GM12874 (cell line): ENCODE results near the gene KCTD17.

Experiments
- TF ChIP-seq, protein P1 (sequence below): IDR thresholded peaks from 2 replicates; pipeline ENCODE4 v1.5.1; 2011; ENCODE audit warnings: low read depth, mild to moderate bottlenecking, control low read depth, low read length, moderate library complexity; ENCODE audit not compliant: insufficient read depth

Gene KCTD17

DNA sequence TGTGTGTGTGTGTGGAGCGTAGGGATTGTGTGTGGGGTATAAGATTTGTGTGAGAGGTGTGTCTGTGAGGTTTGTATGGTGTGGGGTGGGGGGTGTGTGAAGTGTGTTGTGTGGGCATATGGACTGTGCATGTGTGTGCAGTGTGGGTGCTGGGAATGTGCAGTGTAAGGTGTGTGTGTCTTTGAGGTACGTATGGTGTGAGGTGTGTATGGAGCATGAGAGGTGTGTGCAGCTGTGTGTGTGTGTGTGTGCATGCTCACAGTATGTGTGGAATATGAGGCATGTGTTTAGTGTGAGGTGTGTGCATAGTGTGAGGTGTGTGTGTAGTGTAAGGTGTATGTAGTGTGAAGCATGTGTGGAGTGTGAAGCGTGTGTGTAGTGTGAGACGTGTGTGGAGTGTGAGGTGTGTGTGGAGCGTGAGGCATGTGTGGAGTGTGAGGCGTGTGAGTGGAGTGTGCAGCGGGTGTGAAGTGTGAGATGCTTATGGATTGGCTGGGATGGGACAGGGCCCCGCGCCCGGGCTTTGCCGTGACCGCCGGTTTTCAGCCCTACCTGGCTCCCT lies 59.7 kb downstream of the KCTD17 start:
- TF ChIP-seq, protein P1, sequence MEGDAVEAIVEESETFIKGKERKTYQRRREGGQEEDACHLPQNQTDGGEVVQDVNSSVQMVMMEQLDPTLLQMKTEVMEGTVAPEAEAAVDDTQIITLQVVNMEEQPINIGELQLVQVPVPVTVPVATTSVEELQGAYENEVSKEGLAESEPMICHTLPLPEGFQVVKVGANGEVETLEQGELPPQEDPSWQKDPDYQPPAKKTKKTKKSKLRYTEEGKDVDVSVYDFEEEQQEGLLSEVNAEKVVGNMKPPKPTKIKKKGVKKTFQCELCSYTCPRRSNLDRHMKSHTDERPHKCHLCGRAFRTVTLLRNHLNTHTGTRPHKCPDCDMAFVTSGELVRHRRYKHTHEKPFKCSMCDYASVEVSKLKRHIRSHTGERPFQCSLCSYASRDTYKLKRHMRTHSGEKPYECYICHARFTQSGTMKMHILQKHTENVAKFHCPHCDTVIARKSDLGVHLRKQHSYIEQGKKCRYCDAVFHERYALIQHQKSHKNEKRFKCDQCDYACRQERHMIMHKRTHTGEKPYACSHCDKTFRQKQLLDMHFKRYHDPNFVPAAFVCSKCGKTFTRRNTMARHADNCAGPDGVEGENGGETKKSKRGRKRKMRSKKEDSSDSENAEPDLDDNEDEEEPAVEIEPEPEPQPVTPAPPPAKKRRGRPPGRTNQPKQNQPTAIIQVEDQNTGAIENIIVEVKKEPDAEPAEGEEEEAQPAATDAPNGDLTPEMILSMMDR = no peak

DNA sequence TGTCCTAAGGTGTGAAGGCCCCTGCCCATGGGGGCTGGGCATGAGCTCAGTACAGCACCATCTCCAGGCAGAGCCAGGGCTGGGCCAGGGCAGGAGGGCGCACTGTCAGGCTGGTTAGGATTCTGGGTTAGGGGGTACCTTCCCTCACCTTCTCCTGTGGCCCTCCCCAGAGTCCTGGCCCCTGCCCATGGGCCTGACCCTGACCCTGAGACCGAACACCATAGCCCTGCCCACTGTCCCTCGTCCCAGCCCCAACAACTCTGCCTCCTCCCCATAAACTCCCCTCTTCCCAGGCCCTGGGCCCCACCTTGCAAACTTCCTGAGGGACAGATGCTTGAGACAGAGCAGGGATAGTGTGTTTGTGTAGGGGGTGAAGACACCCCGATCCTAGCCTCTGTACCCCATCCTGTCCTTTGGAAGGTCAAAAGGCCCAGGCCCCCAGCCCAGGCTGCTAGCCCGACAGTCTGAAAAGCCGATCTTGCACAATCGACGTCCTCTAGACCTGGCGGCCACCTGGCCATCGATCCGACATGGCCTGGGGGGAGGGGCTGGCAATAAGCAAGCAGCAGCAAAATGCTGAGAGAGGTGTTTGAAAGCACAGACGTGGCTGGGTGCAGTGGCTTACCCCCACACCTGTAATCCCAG lies 60.7 kb downstream of the KCTD17 start:
- TF ChIP-seq, protein P1 = no peak
